Endothelial cell of umbilical vein (primary cell): ENCODE data around the gene KIAA0930. TPM values are rescaled to one million over a fixed set of nuclear protein-coding genes. Genes with fewer than 3 reads are reported as not detected.

Experiments used
- BruUV-seq: library from RNA; stranded (reverse); fragments of 400-500 nt; replicated peaks from 2 replicates; lab custom pipeline; 2021; lab: Mats Ljungman, UMichigan
- CTCF ChIA-PET: fragments of 300-600, 350-600 bp; sonication (Branson Sonifier 250); formaldehyde crosslinking; loops from one replicate; lab custom pipeline; 2021; ENCODE audit warnings: antibody characterized with exemption, inconsistent platforms; lab: Charles Lee
- POLR2A ChIA-PET: fragments of 300-600, 350-600 bp; sonication (Branson Sonifier 250); formaldehyde crosslinking; loops from one replicate; lab custom pipeline; 2021; ENCODE audit warnings: antibody characterized with exemption, inconsistent platforms; lab: Charles Lee
- DNase-seq: peaks from one replicate; pipeline ENCODE4 v3.0.0-alpha.2; 2011; ENCODE audit warnings: low read depth, low spot score
- FAIRE-seq: peaks from 2 replicates; lab custom pipeline; 2011; peaks lifted over from hg19 to GRCh38; lab: Jason Lieb, UNC
- H2AFZ ChIP-seq: 2 replicates; pipeline ENCODE4 v1.6.0; 2012; ENCODE audit warnings: low read depth, low read length, control low read depth, inconsistent platforms
- H3K27ac ChIP-seq: 2 replicates; pipeline ENCODE4 v1.5.1; 2011; ENCODE audit warnings: low read depth, mild to moderate bottlenecking, control low read depth, low read length, moderate library complexity; ENCODE audit not compliant: insufficient read depth
- H3K27me3 ChIP-seq, 2 experiments: 2 replicates each; pipeline versions ENCODE4 v1.6.0 to v1.6.1; 2011; ENCODE audit warnings: low read length in 2 of 2, mixed read lengths in 1 of 2; ENCODE audit not compliant: control insufficient read depth in 2 of 2, insufficient read depth in 2 of 2
- H3K36me3 ChIP-seq, 2 experiments: 2 replicates in 1 of 2; 3 replicates in 1 of 2; pipeline ENCODE4 v1.5.1; 2011; ENCODE audit warnings: low read length in 2 of 2, mild to moderate bottlenecking in 1 of 2, moderate library complexity in 1 of 2; ENCODE audit not compliant: control insufficient read depth in 2 of 2, insufficient read depth in 2 of 2; ENCODE audit errors: extremely low read depth in 1 of 2
- H3K4me1 ChIP-seq: 3 replicates; pipeline ENCODE4 v1.5.1; 2011; ENCODE audit warnings: mild to moderate bottlenecking, low read length; ENCODE audit not compliant: control insufficient read depth, insufficient read depth; ENCODE audit errors: extremely low read depth
- H3K4me2 ChIP-seq: 2 replicates; pipeline ENCODE4 v1.6.1; 2011; ENCODE audit warnings: low read length, control low read depth, mixed read lengths; ENCODE audit not compliant: insufficient read depth
- H3K4me3 ChIP-seq, 3 experiments: fragments of 200-600 bp in 1 of 3; sonication (generic), shearing (Covaris generic) in 1 of 3; replicated peaks in 1 of 3; 2 replicates each; pipeline ENCODE4 v1.5.1; 2011 to 2016; ENCODE audit warnings: control low read depth in 3 of 3, low read length in 3 of 3, mild to moderate bottlenecking in 2 of 3, inconsistent platforms in 1 of 3, low read depth in 1 of 3, moderate library complexity in 1 of 3; ENCODE audit not compliant: insufficient read depth in 1 of 3
- H3K79me2 ChIP-seq: 2 replicates; pipeline ENCODE4 v1.6.0; 2012; ENCODE audit warnings: low read length, inconsistent platforms; ENCODE audit not compliant: control insufficient read depth, insufficient read depth
- H3K9ac ChIP-seq: replicated peaks from 2 replicates; pipeline ENCODE3; 2011; ENCODE audit warnings: low read length, control low read depth; ENCODE audit not compliant: insufficient read depth; ENCODE audit errors: extremely low read depth
- H3K9me1 ChIP-seq: replicated peaks from 3 replicates; pipeline ENCODE4 v1.6.0; 2011; ENCODE audit warnings: mild to moderate bottlenecking, low read length; ENCODE audit not compliant: control insufficient read depth, insufficient read depth; ENCODE audit errors: extremely low read depth
- H3K9me3 ChIP-seq: replicated peaks from 2 replicates; pipeline ENCODE4 v1.5.1; 2012; ENCODE audit warnings: low read length, inconsistent platforms; ENCODE audit not compliant: control insufficient read depth, insufficient read depth
- H4K20me1 ChIP-seq: replicated peaks from 2 replicates; pipeline ENCODE3; 2011; ENCODE audit warnings: mild to moderate bottlenecking, low read length; ENCODE audit not compliant: control insufficient read depth, insufficient read depth; ENCODE audit errors: extremely low read depth
- CTCF ChIP-seq, 2 donors: IDR thresholded peaks; 1 replicate in 1 of 2; 2 replicates in 1 of 2; pipeline ENCODE4 v1.5.1; 2011; ENCODE audit warnings: low read length in 2 of 2, mild to moderate bottlenecking in 2 of 2, moderate library complexity in 2 of 2, control low read depth in 1 of 2, inconsistent platforms in 1 of 2, low read depth in 1 of 2; ENCODE audit not compliant: insufficient read depth in 1 of 2; ENCODE audit errors: extremely low read depth in 1 of 2
- EZH2 ChIP-seq: IDR thresholded peaks from 2 replicates; pipeline ENCODE4 v1.6.1; 2012; ENCODE audit warnings: borderline replicate concordance, low read depth, mild to moderate bottlenecking, moderate library complexity, low read length, inconsistent platforms; ENCODE audit not compliant: severe bottlenecking
- FOS ChIP-seq: IDR thresholded peaks from 2 replicates; pipeline ENCODE4 v1.6.1; 2011; ENCODE audit warnings: mild to moderate bottlenecking, low read length, moderate library complexity, borderline replicate concordance; ENCODE audit not compliant: insufficient read depth
- GATA2 ChIP-seq: IDR thresholded peaks from 2 replicates; pipeline ENCODE4 v1.7.0; 2011; ENCODE audit warnings: low read depth, mild to moderate bottlenecking, moderate library complexity, mixed read lengths, low read length; ENCODE audit not compliant: insufficient read length, insufficient read depth
- JUN ChIP-seq: IDR thresholded peaks from 2 replicates; pipeline ENCODE4 v1.6.1; 2011; ENCODE audit warnings: borderline replicate concordance, low read depth; ENCODE audit not compliant: insufficient read length, insufficient read depth
- MAX ChIP-seq: IDR thresholded peaks from 2 replicates; pipeline ENCODE4 v1.6.1; 2011; ENCODE audit not compliant: insufficient read depth, insufficient read length
- MYC ChIP-seq: IDR thresholded peaks from one replicate; pipeline ENCODE4 v1.6.1; 2011; ENCODE audit warnings: mild to moderate bottlenecking, low read depth, low read length
- POLR2A ChIP-seq: IDR thresholded peaks from 2 replicates; pipeline ENCODE4 v1.6.1; 2012; ENCODE audit warnings: low read depth, mild to moderate bottlenecking, control low read depth, low read length
- POLR2AphosphoS5 ChIP-seq: IDR thresholded peaks from 2 replicates; pipeline ENCODE4 v1.6.1; 2012; ENCODE audit warnings: low read depth, mild to moderate bottlenecking, control low read depth, low read length, moderate library complexity; ENCODE audit not compliant: insufficient read depth
- dilution Hi-C: fragments of 300-500 bp; cut with MboI; formaldehyde crosslinking; loops from one replicate; pipeline ENCODE4 v1.15.0; 2019; ENCODE audit warnings: low sequenced_read_pairs; ENCODE audit not compliant: extremely low pct_ligation_motif_present
- intact Hi-C: fragments of 100-400 bp; cut with micrococcal nuclease; formaldehyde crosslinking; loops from one replicate; pipeline ENCODE4 v1.10.0; 2022
- polyA plus RNA-seq, 4 experiments: library from polyadenylated mRNA; depleted of rRNA in 3 of 4; stranded (reverse) in 3 of 4; unstranded in 1 of 4; fragments of >200 nt; gene quantifications; 2 replicates each; pipeline versions ENCODE4 v1.2.1 to v1.2.3, GENCODE V29; 2011 to 2012; ENCODE audit warnings: missing spikeins in 1 of 4
- total RNA-seq: library from RNA; stranded (reverse); gene quantifications from 2 replicates; pipeline ENCODE4 v1.2.3, GENCODE V29; 2021

The KIAA0930 gene
- total and polyA plus RNA-seq, 2 donors (not counting 3 experiments of a cell fraction or from before 2014, with no cell fraction given), result 37.9 to 53.6 TPM

GRCh38 chr22:45201678-45202332 is 38.9 kb downstream of the KIAA0930 start:
- no TSS peak for BruUV-seq
- dilution Hi-C loops (no loop called here), intact Hi-C loops (no loop called here)
- Histone ChIP-seq H3K9me1 (no peaks in the 10 kb centered on the region), H3K79me2 (no peaks in the 10 kb centered on the region), H3K27ac (no peak overlapping the region), H3K9me3 (no peaks in the 10 kb centered on the region), H3K36me3 (peaks cover 0 to 27% of the 10 kb centered on the region in 2 experiments), H3K4me2 (no peak overlapping the region), H2AFZ (no peak overlapping the region), H3K4me3 (no peak overlapping the region), H3K27me3 (no peaks in the 10 kb centered on the region), H3K9ac (no peak overlapping the region), H4K20me1 (no peaks in the 10 kb centered on the region), H3K4me1 (no peaks in the 10 kb centered on the region)
- no peak for DNase-seq
- no peak for TF ChIP-seq POLR2A
- no peak for TF ChIP-seq GATA2
- TF ChIP-seq EZH2, result no peak
- no peak for TF ChIP-seq POLR2AphosphoS5
- no peak for TF ChIP-seq JUN
- no peak for FAIRE-seq
- POLR2A ChIA-PET, result no interaction called here
- CTCF ChIA-PET, result no interaction called here

DNA sequence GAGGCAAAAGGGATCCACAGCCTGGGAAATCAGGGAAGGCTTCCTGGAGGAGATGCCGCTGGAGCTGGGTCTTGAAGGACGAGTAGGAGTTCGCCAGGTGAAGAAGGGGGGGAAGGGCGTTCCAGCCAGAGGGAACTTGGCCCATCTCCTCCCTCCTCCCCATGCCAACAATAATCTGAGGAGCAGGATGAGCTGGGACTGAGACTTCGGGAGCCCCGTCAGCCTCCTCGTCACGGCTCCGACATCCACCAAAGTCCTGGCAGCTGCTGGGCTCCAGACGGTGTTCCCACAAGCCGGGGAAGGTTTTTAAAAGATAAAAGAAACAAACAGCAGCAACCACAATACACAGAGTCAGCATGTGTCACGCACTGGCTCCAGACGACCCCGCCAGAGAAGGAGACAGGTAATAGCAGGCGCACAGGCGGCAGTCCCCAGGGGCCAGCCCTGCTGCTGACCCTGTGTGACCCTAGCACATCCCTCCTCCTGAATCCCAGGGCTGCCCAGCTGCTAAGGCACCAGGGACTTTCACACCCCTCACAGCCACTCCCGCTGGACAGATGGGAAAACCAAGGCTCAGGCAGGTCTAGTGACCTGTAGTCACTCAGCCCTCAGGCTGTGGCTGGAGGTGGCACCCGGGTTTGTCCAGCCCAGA is 39.7 kb downstream of the KIAA0930 start:
- Histone ChIP-seq H3K27ac (no peak overlapping the region), H3K4me2 (no peak overlapping the region), H3K9me3 (no peaks in the 10 kb centered on the region), H2AFZ (no peak overlapping the region), H3K9me1 (no peaks in the 10 kb centered on the region), H3K36me3 (peaks cover 0 to 33% of the 10 kb centered on the region in 2 experiments), H3K27me3 (no peaks in the 10 kb centered on the region), H3K79me2 (no peaks in the 10 kb centered on the region), H4K20me1 (no peaks in the 10 kb centered on the region), H3K9ac (no peak overlapping the region), H3K4me1 (no peaks in the 10 kb centered on the region), H3K4me3 (no peak overlapping the region)
- BruUV-seq, result no TSS peak
- CTCF ChIA-PET, result no interaction called here
- intact Hi-C loops, result no loop called here
- POLR2A ChIA-PET, result no interaction called here
- DNase-seq, result no peak
- no peak for TF ChIP-seq FOS
- no peak for TF ChIP-seq JUN
- TF ChIP-seq POLR2A, result no peak
- no peak for TF ChIP-seq POLR2AphosphoS5
- no peak for TF ChIP-seq EZH2
- TF ChIP-seq MAX, result no peak
- no peak for TF ChIP-seq GATA2
- no peak for TF ChIP-seq MYC
- no peak for TF ChIP-seq CTCF (IDR thresholded peaks at IDR 0.05; ENCODE audit: extremely low read depth in 1 of 2, insufficient read depth in 1 of 2, low read depth in 1 of 2, low read length in 2 of 2)
- dilution Hi-C loops, result no loop called here
- FAIRE-seq, result no peak
